K562 (cell line): ENCODE results near the gene ADAM15. TPM values are rescaled to one million over a fixed set of nuclear protein-coding genes. Genes with fewer than 3 reads are reported as not detected.

Source experiments
- ATAC-seq: fragments of 200-7000 bp; cut with Tn5 transposase; 3 replicates; pipeline ENCODE4 v1.9.1; 2020; ENCODE audit warnings: moderate library complexity
- BruUV-seq: library from RNA; stranded (reverse); fragments of 400-500 nt; replicated peaks from 2 replicates; lab custom pipeline; 2021; lab: Mats Ljungman, UMichigan
- CTCF ChIA-PET: fragments of 300-600 bp; formaldehyde crosslinking; extraction: SDS; loops from one replicate; lab custom pipeline; 2021; ENCODE audit warnings: low intra/inter-chr PET ratio; lab: Yijun Ruan, JAX
- POLR2A ChIA-PET: fragments of 300-600, 350-650 bp; sonication (Branson Sonifier 250); formaldehyde crosslinking; extraction: SDS; loops from one replicate; lab custom pipeline; 2021; ENCODE audit warnings: antibody characterized with exemption, inconsistent platforms; lab: Yijun Ruan, JAX
- DNase-seq, 4 experiments: peaks; one replicate each; pipeline versions ENCODE4 v3.0.0 to v3.0.0-alpha.2; 2011 to 2018; ENCODE audit warnings: low spot score in 3 of 4, mixed read lengths in 3 of 4; ENCODE audit errors: extremely low read depth in 1 of 4
- FAIRE-seq: peaks from 2 replicates; lab custom pipeline; 2011; peaks lifted over from hg19 to GRCh38; lab: Jason Lieb, UNC
- H2AFZ ChIP-seq: 2 replicates; pipeline ENCODE4 v1.6.0; 2011; ENCODE audit warnings: low read depth, low read length, control low read depth, inconsistent platforms
- H3K27ac ChIP-seq: fragments of 200-600 bp; 3 replicates; pipeline ENCODE4 v1.8.0; 2011; ENCODE audit warnings: low read depth, mild to moderate bottlenecking, control low read depth, inconsistent platforms, low read length, moderate library complexity, mixed read lengths; ENCODE audit errors: extremely low read depth
- H3K27me3 ChIP-seq, 2 experiments: fragments of 300-600 bp in 1 of 2; 2 replicates in 1 of 2; 3 replicates in 1 of 2; pipeline versions ENCODE4 v1.6.0 to v1.8.0; 2011; ENCODE audit warnings: inconsistent platforms in 2 of 2, low read length in 2 of 2, mild to moderate bottlenecking in 1 of 2, mixed read lengths in 1 of 2, moderate library complexity in 1 of 2; ENCODE audit not compliant: control insufficient read depth in 2 of 2, insufficient read depth in 2 of 2
- H3K36me3 ChIP-seq: fragments of 300-600 bp; 3 replicates; pipeline ENCODE4 v1.8.0; 2011; ENCODE audit warnings: mild to moderate bottlenecking, low read length, inconsistent platforms; ENCODE audit not compliant: control insufficient read depth, insufficient read depth
- H3K4me1 ChIP-seq, 2 experiments: fragments of 200-600 bp in 1 of 2; replicated peaks in 1 of 2; 2 replicates in 1 of 2; 3 replicates in 1 of 2; pipeline versions ENCODE4 v1.5.1 to v1.8.0; 2011; ENCODE audit warnings: inconsistent platforms in 2 of 2, low read length in 2 of 2, mild to moderate bottlenecking in 1 of 2, mixed read lengths in 1 of 2, moderate library complexity in 1 of 2; ENCODE audit not compliant: control insufficient read depth in 2 of 2, insufficient read depth in 2 of 2
- H3K4me2 ChIP-seq: 2 replicates; pipeline ENCODE4 v1.6.1; 2011; ENCODE audit warnings: low read length, control low read depth, inconsistent platforms, mixed read lengths; ENCODE audit not compliant: insufficient read depth
- H3K4me3 ChIP-seq: fragments of 200-600 bp; sonication (generic), shearing (Covaris generic); 2 replicates; pipeline ENCODE4 v1.5.1; 2016; ENCODE audit warnings: control low read depth, inconsistent platforms
- H3K79me2 ChIP-seq: fragments of 200-600 bp; 3 replicates; pipeline ENCODE4 v1.8.0; 2011; ENCODE audit warnings: low read length, inconsistent platforms; ENCODE audit not compliant: control insufficient read depth, insufficient read depth
- H3K9ac ChIP-seq, 2 experiments: 2 replicates each; pipeline versions ENCODE4 v1.6.0 to v1.6.1; 2011; ENCODE audit warnings: low read depth in 2 of 2, low read length in 2 of 2, control low read depth in 1 of 2, inconsistent platforms in 1 of 2, mild to moderate bottlenecking in 1 of 2, mixed read lengths in 1 of 2; ENCODE audit not compliant: insufficient read depth in 1 of 2
- H3K9me1 ChIP-seq: one replicate; pipeline ENCODE4 v1.6.0; 2011; ENCODE audit warnings: inconsistent platforms, mild to moderate bottlenecking, low read length, moderate library complexity; ENCODE audit not compliant: control insufficient read depth, insufficient read depth
- H3K9me3 ChIP-seq: replicated peaks from 2 replicates; pipeline ENCODE4 v1.5.1; 2011; ENCODE audit warnings: low read depth, low read length, inconsistent platforms; ENCODE audit not compliant: control insufficient read depth, insufficient read depth
- H4K20me1 ChIP-seq: replicated peaks from 2 replicates; pipeline ENCODE4 v1.6.1; 2011; ENCODE audit warnings: low read length, inconsistent platforms, mixed read lengths; ENCODE audit not compliant: control insufficient read depth, insufficient read depth
- CAMTA2 ChIP-seq: fragments of 250-450 bp; sonication (Bioruptor Pico); conservative IDR thresholded peaks from 2 replicates; pipeline ENCODE4 v1.5.1; 2022
- HNRNPH1 ChIP-seq: fragments of 200-400 bp; formaldehyde crosslinking; optimal IDR thresholded peaks from 2 replicates; pipeline ENCODE3; 2017; ENCODE audit warnings: low read depth, mild to moderate bottlenecking, low read length, moderate library complexity
- KLF1 ChIP-seq: fragments of 450-650 bp; IDR thresholded peaks from 2 replicates; pipeline ENCODE4 v1.6.1; 2016; ENCODE audit warnings: missing genetic modification characterization, missing compliant biosample characterization
- L3MBTL2 ChIP-seq: fragments of 450-650 bp; IDR thresholded peaks from 2 replicates; pipeline ENCODE4 v1.6.1; 2016; ENCODE audit warnings: mild to moderate bottlenecking, moderate library complexity
- NCOA6 ChIP-seq: fragments of 450-650 bp; IDR thresholded peaks from 2 replicates; pipeline ENCODE4 v1.6.1; 2017; ENCODE audit warnings: mild to moderate bottlenecking
- SP1 ChIP-seq: sonication (generic); formaldehyde crosslinking; IDR thresholded peaks from 2 replicates; pipeline ENCODE4 v1.8.1; 2022; ENCODE audit warnings: mild to moderate bottlenecking, missing genetic modification reagents
- STAT5B ChIP-seq: fragments of 250-450 bp; sonication (Bioruptor Pico); IDR thresholded peaks from 2 replicates; pipeline ENCODE4 v1.8.0; 2021; ENCODE audit warnings: mild to moderate bottlenecking, inconsistent platforms
- VEZF1 ChIP-seq: fragments of 200-800 bp; sonication (Bioruptor generic); IDR thresholded peaks from 2 replicates; pipeline ENCODE4 v1.6.1; 2017; ENCODE audit warnings: missing genetic modification characterization, missing compliant biosample characterization
- ZBTB17 ChIP-seq: fragments of 450-650 bp; formaldehyde crosslinking; IDR thresholded peaks from 2 replicates; pipeline ENCODE4 v1.4.0; 2020; ENCODE audit warnings: mild to moderate bottlenecking
- ZBTB9 ChIP-seq: fragments of 450-650 bp; formaldehyde crosslinking; IDR thresholded peaks from 2 replicates; pipeline ENCODE4 v1.4.0; 2020; ENCODE audit warnings: mild to moderate bottlenecking, moderate library complexity
- ZNF639 ChIP-seq, 2 experiments: fragments of 200-800 bp in 1 of 2; sonication (Bioruptor generic) in 1 of 2; sonication (generic) in 1 of 2; formaldehyde crosslinking in 1 of 2; IDR thresholded peaks in 1 of 2; conservative IDR thresholded peaks in 1 of 2; 2 replicates each; pipeline versions ENCODE4 v1.5.0 to v1.6.1; 2016 to 2020; ENCODE audit warnings: missing compliant biosample characterization in 1 of 2, missing genetic modification characterization in 1 of 2, missing genetic modification reagents in 1 of 2
- ZNF655 ChIP-seq: fragments of 250-450 bp; sonication (Bioruptor Pico); IDR thresholded peaks from 2 replicates; pipeline ENCODE4 v1.5.0; 2021
- WGBS: fragments of 100-300 bp; shearing (Covaris generic); methylation state at CpG from one replicate; pipeline ENCODE4 v1.1.6; 2016; ENCODE audit warnings: low coverage, mixed read lengths; ENCODE audit not compliant: insufficient coverage; ENCODE audit errors: missing lambda C conversion rate; 5-methylcytosine and 5-hydroxymethylcytosine counted together
- in situ Hi-C: fragments of 300-500 bp; cut with MboI; formaldehyde crosslinking; loops from 4 replicates; pipeline ENCODE4 v1.15.0; 2018; ENCODE audit warnings: inconsistent platforms, mixed read lengths
- intact Hi-C: fragments of 100-400 bp; cut with micrococcal nuclease; formaldehyde crosslinking; loops from 2 replicates; pipeline ENCODE4 v1.14.2; 2022
- polyA plus RNA-seq, 8 experiments: library from polyadenylated mRNA; depleted of rRNA in 4 of 8; stranded (reverse) in 5 of 8; unstranded in 3 of 8; fragments of >200 nt; fragmentation: Nextera tagmentation in 2 of 8; fragmentation: Illumina TruSeq in 1 of 8; extraction: Ambion mirVana in 2 of 8; extraction: Trizol in 1 of 8; gene quantifications; 2 replicates each; pipeline versions ENCODE4 v1.2.1 to v1.2.3, GENCODE V29; 2011 to 2014; ENCODE audit warnings: inconsistent platforms in 1 of 8, missing spikeins in 1 of 8
- total RNA-seq, 7 experiments: library from RNA; depleted of rRNA in 6 of 7; stranded (reverse); fragments of >200 nt in 6 of 7; fragmentation: Illumina TruSeq in 2 of 7; extraction: Trizol in 2 of 7; gene quantifications; 2 replicates each; pipeline versions ENCODE4 v1.2.1 to v1.2.3, GENCODE V29; 2011 to 2021; ENCODE audit warnings: low replicate concordance in 1 of 7

The ADAM15 gene
- total and polyA plus RNA-seq, 9 of the 15 experiments (the other 6 are each of a cell fraction or from before 2014, with no cell fraction given), result 0.69 to 72.3 (median 32.8) TPM

- TF ChIP-seq SP1 (0 out of 2 replicates have a peak, but pooled peaks have one; percentile 20), NCOA6 (peak; percentile 71; the same call in 1 of the 2 replicates), L3MBTL2 (peak; percentile 78)
These were observed 34.5 kb downstream of the ADAM15 start (continued) for GRCh38 chr1:155085504-155086127.

GRCh38 chr1:155086128-155086741, 35.1 kb downstream of the ADAM15 start:
- DNase-seq (peak; percentile 75 to 82 (median 80)), ATAC-seq (peak; percentile 52), FAIRE-seq (peak; percentile 62)
- Histone ChIP-seq H4K20me1 (peaks cover 22% of the 10 kb centered on the region), H2AFZ (peak overlapping the region; percentile 95; the same call in 1 of the 2 replicates), H3K4me2 (peak overlapping the region; percentile 93), H3K4me1 (peaks cover 19 to 49% of the 10 kb centered on the region in 2 experiments; a peak in 4 of 5 replicates), H3K27ac (0 out of 3 replicates have a peak overlapping the region, but pooled peaks have one; percentile 72), H3K9me3 (no peaks in the 10 kb centered on the region), H3K9me1 (peaks cover 2% of the 10 kb centered on the region), H3K4me3 (peak overlapping the region; percentile 59), H3K9ac (peak overlapping the region in 1 of 2 experiments; percentile 92; a peak in 2 of 4 replicates), H3K36me3 (peaks cover 7% of the 10 kb centered on the region; the same call in 1 of the 3 replicates), H3K27me3 (peaks cover 3 to 5% of the 10 kb centered on the region in 2 experiments; a peak in 2 of 5 replicates), H3K79me2 (peaks cover 5% of the 10 kb centered on the region; the same call in 2 of the 3 replicates)
- intact Hi-C loops, result loop anchor here (5.0 kb wide), 1 partner anchor 529 kb away; the partner anchor contains the start of gene UBE2Q1
- WGBS, result 6% methylated on average over 22 of the region's 24 CpGs
- in situ Hi-C loops, result no loop called here
- POLR2A ChIA-PET, result no interaction called here
- no TSS peak for BruUV-seq
- CTCF ChIA-PET, result interaction anchor here (0.6 to 9.0 kb wide), 5 partner anchors 23 to 550 kb away, joined by 3 to 153 read pairs (median 9); partner anchors contain the start of gene EFNA4
- TF ChIP-seq HNRNPH1 (no peak), ZNF639 (CRISPR knock-in tag; conservative IDR thresholded peaks at IDR 0.05 in 1 of 2, IDR thresholded peaks at IDR 0.05 in 1 of 2) (0 out of 4 replicates have a peak, but pooled peaks of 1 of the 2 experiments have one; percentile 18), KLF1 (tag) (no peak), VEZF1 (CRISPR knock-in tag) (peak; percentile 51), STAT5B (CRISPR knock-in tag) (no peak), ZBTB9 (CRISPR knock-in tag) (no peak), CAMTA2 (CRISPR knock-in tag) (no peak), ZBTB17 (no peak), ZNF655 (CRISPR knock-in tag) (no peak)
